Skeletal muscle tissue (tissue), 4 donors: Measurements from ENCODE around the gene POTEI. TPM values are rescaled to one million over a fixed set of nuclear protein-coding genes. Genes with fewer than 3 reads are reported as not detected.
"Not testable (repeated sequence)": the region's sequence is repeated elsewhere in the genome, so short reads cannot be mapped to it uniquely, and the experiment has no call there.

Experiments
- H3K27ac ChIP-seq: one replicate; pipeline ENCODE4 v1.7.0; 2013; ENCODE audit warnings: mild to moderate bottlenecking, low read depth, low read length, inconsistent platforms
- H3K27me3 ChIP-seq, 3 donors: one replicate each; pipeline ENCODE4 v1.7.0; 2013; ENCODE audit warnings: low read length in 3 of 3; ENCODE audit not compliant: control insufficient read depth in 3 of 3, insufficient read depth in 3 of 3
- H3K36me3 ChIP-seq, 3 donors: one replicate each; pipeline ENCODE4 v1.7.0; 2013; ENCODE audit warnings: low read length in 3 of 3; ENCODE audit not compliant: control insufficient read depth in 3 of 3, insufficient read depth in 3 of 3
- H3K4me1 ChIP-seq, 3 donors: one replicate each; pipeline ENCODE4 v1.7.0; 2013; ENCODE audit warnings: low read length in 3 of 3, mild to moderate bottlenecking in 3 of 3; ENCODE audit not compliant: control insufficient read depth in 3 of 3, insufficient read depth in 3 of 3
- H3K4me3 ChIP-seq, 3 donors: one replicate each; pipeline ENCODE4 v1.7.0; 2013; ENCODE audit warnings: low read length in 3 of 3
- H3K9ac ChIP-seq, 3 donors: one replicate each; pipeline ENCODE4 v1.7.0; 2013; ENCODE audit warnings: low read length in 3 of 3, mild to moderate bottlenecking in 3 of 3, moderate library complexity in 2 of 3, low read depth in 1 of 3
- H3K9me3 ChIP-seq, 3 donors: one replicate each; pipeline ENCODE4 v1.7.0; 2013; ENCODE audit warnings: low read length in 3 of 3; ENCODE audit not compliant: control insufficient read depth in 3 of 3
- total RNA-seq: library from RNA; depleted of rRNA; stranded (reverse); fragments of >200 nt; gene quantifications from one replicate; pipeline ENCODE4 v1.2.3, GENCODE V29; 2014
- donor health status: Osteomylitis.

POTEI gene
- total RNA-seq, 1 donor from 2014 or later = under 0.01 TPM

GRCh38 chr2:130531225-130531624 lies 22.1 kb upstream of the POTEI start:
- H3K27me3 ChIP-seq, H3K36me3 ChIP-seq, H3K9ac ChIP-seq, H3K9me3 ChIP-seq, H3K4me1 ChIP-seq, H3K27ac ChIP-seq, H3K4me3 ChIP-seq: not testable (repeated sequence)

GRCh38 chr2:130530212-130530611 lies 21.1 kb upstream of the POTEI start:
- H3K4me3 ChIP-seq, H3K36me3 ChIP-seq, H3K4me1 ChIP-seq, H3K9me3 ChIP-seq, H3K9ac ChIP-seq, H3K27ac ChIP-seq, H3K27me3 ChIP-seq: not testable (repeated sequence)

GRCh38 chr2:130529545-130529944 lies 20.4 kb upstream of the POTEI start:
- not testable (repeated sequence) for H3K4me3 ChIP-seq, H3K27me3 ChIP-seq, H3K4me1 ChIP-seq, H3K27ac ChIP-seq, H3K36me3 ChIP-seq, H3K9me3 ChIP-seq, H3K9ac ChIP-seq

- not testable (repeated sequence) for H3K4me1 ChIP-seq, H3K9me3 ChIP-seq, H3K9ac ChIP-seq, H3K36me3 ChIP-seq, H3K27ac ChIP-seq, H3K4me3 ChIP-seq, H3K27me3 ChIP-seq
Measured at GRCh38 chr2:130527365-130527967, 18.3 kb upstream of the POTEI start.

DNA sequence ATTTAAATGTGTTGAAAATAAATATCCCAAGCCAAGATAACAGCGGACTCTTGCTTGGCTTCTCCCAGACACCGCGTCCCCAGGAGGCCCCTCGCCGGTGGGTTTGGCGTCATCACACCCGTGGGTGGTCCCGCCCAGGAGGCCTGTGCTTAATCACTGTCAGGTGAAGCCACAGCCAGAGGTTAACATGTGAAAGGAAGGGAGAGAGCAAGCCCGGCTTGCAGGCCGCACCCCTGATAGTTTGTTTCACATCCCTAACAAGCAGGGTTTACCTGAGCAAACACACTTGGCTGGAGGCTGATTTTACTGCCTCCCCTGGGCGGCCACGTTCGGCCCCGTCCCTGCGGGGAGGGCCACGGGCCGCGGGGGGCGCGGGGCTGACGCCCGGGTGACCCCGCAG lies 13.3 kb upstream of the POTEI start:
- H3K36me3 ChIP-seq, H3K4me1 ChIP-seq, H3K27ac ChIP-seq, H3K9me3 ChIP-seq, H3K27me3 ChIP-seq, H3K4me3 ChIP-seq, H3K9ac ChIP-seq: not testable (repeated sequence)

DNA sequence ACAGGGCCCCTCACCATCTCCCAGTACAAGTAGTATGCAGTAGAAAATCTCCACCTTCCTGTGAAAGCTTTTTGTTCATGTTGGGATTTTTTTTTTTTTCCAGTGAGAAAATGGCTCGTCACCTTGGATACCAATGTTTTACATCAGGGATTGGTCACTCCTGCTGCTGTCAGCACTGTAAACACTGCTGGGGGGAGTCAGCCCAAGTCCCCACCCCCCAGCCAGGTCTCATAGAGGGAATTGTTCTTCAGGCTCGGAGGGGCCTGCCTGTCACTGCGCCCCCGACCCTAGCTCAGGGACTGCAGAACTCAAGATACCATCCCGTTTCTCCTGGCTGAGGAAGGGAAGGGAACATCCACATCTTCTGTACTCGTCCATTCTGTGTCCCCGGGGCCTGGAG lies 11.9 kb upstream of the POTEI start, which contains the start of gene CFC1B:
TSS of gene CFC1B (plus strand) at position 231 of the 400 bp plus-strand sequence. CDS start 263 bp downstream, outside the sequence.
- H3K9me3 ChIP-seq, H3K4me3 ChIP-seq, H3K4me1 ChIP-seq, H3K27me3 ChIP-seq, H3K27ac ChIP-seq, H3K9ac ChIP-seq, H3K36me3 ChIP-seq: not testable (repeated sequence)

- H3K4me1 ChIP-seq, H3K27ac ChIP-seq, H3K36me3 ChIP-seq, H3K27me3 ChIP-seq, H3K9me3 ChIP-seq, H3K4me3 ChIP-seq, H3K9ac ChIP-seq: not testable (repeated sequence)
Measured at GRCh38 chr2:130518516-130519106, 9.5 kb upstream of the POTEI start.

DNA sequence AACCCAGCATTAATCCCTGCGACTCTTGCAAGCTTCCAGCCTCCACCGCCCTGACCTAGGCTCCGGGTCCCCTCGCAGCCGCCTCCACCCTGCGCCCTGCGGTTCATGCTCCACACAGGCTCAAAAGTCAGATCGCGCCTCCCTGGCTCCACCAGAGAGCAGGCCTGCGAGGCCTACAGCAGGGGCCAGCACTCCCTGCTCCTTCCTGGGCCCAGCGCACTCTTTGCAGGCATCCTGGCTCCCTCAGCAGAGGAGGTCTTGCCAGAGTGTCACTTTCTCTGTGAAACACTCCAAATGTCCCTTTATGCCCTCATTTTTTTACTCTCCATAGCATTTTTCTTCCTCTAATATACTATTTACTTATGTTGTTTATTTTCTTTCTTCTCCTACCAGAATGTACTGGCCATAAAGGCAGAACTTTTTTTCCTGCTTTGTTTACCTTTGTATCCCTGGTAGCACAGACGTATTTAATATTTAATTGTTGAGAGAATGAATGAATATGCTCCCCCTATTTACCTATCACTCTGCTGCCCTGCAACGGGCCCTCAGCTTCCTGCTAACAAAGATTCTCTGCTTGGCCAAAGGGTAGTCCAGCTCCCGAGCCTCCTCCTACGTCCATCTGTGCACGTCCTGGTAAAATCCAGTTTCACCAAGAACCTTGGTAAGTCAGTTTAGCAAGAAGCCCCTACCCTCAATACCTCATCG lies 2.8 kb upstream of the POTEI start:
- not testable (repeated sequence) for H3K4me1 ChIP-seq, H3K27ac ChIP-seq, H3K27me3 ChIP-seq, H3K36me3 ChIP-seq, H3K4me3 ChIP-seq, H3K9ac ChIP-seq, H3K9me3 ChIP-seq

GRCh38 chr2:130510807-130511746 lies 1.9 kb upstream of the POTEI start:
- H3K36me3 ChIP-seq, H3K4me3 ChIP-seq, H3K27ac ChIP-seq, H3K9ac ChIP-seq, H3K4me1 ChIP-seq, H3K27me3 ChIP-seq, H3K9me3 ChIP-seq: not testable (repeated sequence)

GRCh38 chr2:130491073-130491472 lies 18.1 kb downstream of the POTEI start:
- not testable (repeated sequence) for H3K27me3 ChIP-seq, H3K4me1 ChIP-seq, H3K9ac ChIP-seq, H3K4me3 ChIP-seq, H3K27ac ChIP-seq, H3K9me3 ChIP-seq, H3K36me3 ChIP-seq
